NCI-H1105 treated with DMSO at 0.1 percent for 48 hours (cell line): ENCODE data around the gene CDCA7L.
"Not testable (repeated sequence)": the region's sequence is repeated elsewhere in the genome, so short reads cannot be mapped to it uniquely, and the experiment has no call there.

Source experiments
- DNase-seq: peaks from one replicate; lab custom pipeline; 2025; lab: John Stamatoyannopoulos, UW

Gene CDCA7L

DNA sequence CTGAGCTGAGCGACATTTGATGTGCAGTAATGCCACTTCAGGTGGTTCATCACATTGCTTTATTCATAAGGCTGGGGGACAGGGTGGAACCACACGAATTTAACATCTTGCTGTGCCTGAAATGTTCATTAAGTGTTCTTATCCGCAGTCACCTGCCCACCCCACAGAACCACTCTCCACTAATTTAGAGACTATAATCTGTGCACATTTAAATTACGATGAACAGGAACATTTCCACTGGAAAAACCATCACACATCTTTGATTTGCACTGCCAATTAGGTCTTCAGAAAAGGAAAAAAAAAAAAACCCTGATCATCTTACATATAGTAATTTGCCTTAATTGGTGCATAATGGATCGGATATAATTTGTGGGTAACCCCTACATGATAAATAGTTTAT lies 2.3 kb downstream of the CDCA7L start:
- DNase-seq = no peak

DNA sequence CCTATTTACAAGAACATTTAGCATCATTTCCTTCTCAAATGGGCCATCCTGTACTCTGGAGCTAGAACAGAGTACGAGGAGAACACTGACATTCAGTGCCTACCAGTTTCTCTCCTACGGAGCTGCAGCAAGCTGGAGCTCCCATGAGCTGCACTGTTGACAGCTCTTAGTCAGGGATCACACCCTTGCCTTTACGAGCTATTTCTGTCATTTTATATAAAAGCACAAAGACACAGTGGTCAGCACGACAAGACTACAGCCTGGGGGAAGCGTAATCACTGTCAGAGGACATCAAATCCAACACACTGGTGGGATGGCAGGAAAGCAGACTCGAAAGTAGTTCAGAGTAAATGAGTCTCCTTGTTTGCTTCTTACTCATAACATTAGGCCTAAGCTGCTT lies 2.7 kb downstream of the CDCA7L start:
- no peak for DNase-seq

DNA sequence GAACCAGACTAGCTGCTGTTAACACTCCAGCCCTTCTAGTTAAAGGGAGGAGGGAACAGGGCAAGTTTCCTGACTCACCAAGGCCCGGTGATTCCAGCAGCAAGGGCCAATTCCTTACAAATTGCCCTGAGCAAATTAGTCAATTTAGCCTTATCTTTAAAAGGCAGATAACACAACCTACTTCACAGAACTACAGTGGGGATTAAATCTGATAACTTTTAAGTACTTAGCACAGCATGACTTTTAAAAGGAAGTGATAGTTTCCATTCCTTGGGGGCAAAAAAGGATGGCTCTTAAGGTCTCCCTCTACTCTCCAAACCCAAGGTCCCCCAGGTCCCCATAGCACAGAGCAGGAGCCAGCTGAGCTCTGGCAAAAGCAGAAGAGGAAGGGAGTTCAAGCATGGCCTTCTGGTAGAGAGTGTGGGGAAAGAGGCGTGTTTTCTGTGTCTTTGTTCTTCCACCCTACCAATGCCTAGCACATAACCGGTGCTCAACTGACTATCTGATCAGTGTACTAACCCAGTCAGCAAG lies 4.0 kb downstream of the CDCA7L start:
- DNase-seq = no peak

DNA sequence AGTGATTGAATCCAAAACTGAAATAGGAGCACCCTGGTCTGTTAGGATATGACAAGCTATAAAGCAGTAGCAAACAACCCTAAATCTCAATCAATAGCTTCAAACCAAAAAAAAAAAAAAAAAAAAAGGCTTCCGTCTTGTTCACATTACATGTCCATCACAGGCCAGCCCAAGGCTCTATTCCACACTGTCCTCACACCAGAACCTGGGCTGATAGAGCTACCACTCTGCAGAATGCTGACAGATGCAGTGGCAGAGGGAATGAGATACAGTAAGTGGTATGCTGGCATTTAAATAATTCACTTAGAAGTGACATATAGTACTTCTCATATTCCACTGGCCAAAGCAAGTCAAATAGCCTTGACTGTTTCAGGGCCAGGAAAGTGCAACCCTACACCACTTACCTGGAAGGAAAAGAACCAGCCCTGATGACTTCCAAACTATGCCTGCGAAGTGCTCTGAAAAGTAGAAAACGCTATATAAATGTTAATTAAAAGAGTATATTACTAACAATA lies 5.8 kb downstream of the CDCA7L start:
- no peak for DNase-seq

DNA sequence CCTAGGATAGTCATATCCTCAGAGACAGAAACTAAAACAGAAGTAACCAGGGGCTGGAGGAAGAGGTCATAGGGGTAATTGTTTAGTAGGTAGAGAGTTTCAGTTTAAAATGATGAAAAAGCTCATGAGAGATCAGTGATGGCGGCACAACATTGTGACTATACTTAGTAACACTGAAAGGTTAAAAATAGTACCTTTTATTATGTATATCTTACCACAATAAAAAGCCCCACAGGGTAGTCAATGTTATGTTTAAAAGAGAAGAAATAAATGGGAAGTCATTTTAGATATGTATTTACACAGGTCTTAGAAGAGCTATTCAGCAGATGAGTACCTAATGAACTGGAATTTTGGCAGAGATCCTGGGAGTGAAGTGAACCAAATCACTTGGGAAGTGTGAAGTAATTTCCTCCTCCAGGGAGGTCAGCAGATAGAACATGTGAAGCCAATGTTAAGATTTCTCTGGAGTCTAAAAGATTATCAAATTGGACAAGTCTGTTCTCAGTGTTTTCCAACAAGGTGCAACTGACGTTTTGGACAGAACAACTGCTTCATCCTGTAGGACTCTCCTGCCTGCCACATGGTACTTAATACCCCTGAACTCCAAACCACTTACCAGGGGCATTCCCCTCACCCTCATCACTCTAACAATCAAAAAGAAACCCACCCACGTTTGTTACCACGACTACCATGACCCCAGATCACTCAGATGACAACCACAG lies 6.4 kb downstream of the CDCA7L start:
- DNase-seq = peak; percentile 76

DNA sequence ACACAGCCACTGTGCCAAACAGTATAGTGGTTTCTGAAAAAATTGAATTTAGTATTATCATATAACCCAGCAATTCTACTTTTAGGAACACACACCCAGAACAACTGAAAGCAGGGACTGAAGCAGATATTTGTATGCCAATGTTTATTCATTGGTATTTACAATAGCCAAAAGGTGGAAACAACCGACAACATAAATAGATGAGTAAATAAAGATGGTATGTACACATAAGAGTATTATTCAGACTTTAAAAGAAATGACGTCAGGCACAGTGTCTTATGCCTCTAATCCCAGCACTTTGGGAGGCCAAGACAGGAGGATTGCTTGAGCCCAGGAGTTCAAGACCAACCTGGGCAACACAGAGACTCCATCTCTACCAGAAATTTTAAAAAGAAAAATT lies 7.2 kb downstream of the CDCA7L start:
- DNase-seq = no peak

DNA sequence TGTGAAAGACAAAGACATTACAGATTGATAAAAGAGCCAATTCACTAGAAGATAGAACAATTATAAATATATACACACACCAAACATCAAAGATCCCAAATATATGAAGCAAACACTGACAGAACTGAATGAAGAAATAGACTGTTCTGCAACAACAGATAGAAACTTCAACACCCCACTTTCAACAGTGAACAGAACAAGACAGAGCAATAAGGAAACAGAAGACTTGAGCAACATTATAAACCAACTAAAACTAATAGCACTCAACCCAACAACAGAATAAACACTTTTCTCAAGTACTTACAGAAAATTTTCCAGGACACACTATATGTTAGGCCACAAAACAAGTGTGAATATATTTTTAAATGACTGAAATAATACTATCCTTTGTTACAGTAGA lies 10.9 kb downstream of the CDCA7L start:
- DNase-seq = no peak

DNA sequence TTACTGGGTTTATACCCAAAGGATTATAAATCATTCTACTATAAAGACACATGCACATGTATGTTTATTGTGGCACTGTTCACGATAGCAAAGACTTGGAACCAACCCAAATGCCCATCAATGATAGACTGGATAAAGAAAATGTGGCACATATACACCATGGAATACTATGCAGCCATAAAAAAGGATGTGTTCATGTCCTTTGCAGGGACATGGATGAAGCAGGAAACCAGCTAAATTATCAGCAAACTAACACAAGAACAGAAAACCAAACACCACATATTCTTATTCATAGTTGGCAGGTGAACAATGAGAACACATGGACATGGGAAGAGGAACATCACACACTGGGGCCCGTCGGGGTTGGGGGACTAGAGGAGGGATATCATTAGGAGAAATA lies 12.4 kb downstream of the CDCA7L start:
- DNase-seq = not testable (repeated sequence)

DNA sequence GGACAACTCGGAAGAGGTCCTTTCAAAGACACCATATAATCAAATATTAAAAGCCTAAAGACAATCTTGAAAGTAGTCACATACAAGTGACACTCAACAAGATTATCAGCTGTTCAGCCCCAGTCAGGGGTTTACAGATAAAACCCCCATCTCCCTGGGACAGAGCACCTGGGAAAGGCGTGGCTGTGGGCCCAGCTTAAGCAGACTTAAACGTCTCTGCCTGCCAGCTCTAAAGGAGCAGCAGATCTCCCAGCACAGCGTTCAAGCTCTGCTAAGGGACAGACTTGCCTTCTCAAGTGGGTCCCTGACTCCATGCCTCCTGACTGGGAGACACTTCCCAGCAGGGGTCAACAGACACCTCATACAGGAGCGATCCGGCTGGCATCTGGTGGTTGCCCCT lies 18.0 kb downstream of the CDCA7L start:
- no peak for DNase-seq

DNA sequence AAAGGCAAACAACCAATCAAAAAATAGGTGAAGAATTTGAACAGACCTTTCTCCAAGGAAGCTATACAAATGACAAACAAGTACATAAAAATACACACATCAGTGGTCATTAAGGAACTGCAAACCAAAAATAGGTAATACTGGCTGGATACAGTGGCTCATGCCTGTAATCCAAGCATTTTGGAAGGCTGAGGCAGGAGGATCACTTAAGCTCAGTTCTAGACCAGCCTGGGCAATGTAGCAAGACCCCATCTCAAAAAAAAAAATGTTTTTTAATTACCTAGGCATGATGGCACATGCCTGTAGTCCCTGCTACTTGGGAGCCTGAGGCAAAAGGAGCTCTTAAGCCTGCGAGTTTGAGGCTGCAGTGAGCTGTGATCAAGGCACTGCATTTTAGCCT lies 19.3 kb downstream of the CDCA7L start:
- no peak for DNase-seq

DNA sequence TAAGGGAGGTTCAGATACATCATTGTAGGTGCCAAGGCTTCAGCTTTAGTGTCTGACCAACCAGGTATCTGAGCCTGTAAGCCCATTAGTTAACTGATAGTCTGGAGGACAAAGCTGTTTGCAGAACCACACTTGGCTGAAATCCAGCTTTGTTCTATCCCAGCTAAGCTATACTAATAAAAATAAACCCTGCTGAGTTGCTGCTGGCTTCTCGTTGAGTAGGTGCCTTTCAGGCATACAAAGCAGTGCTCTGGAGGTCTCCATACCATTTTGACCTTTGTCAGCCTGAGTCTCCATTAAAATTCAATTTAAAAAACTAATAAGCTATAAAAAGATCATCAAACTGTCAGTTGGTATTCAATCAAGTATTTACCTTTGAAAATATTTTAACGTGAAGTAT lies 22.0 kb downstream of the CDCA7L start:
- peak; percentile 87 for DNase-seq

DNA sequence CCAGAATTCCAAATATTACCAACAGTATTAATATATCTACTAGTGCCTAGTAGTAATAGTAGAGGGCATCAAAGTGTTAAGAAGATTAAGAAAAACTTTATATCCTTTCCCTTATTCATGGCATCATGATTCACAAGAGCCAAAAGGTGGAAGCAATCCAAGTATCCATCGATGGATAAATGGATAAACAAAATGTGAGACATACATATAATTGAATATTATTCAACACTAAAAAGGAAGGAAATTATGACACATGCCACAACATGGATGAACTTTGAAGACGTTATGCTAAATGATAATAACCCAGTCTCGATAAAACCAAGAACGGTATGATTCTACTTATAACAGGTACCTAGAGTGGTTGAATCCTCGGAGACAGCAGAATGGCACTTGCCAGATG lies 23.1 kb downstream of the CDCA7L start:
- no peak for DNase-seq

DNA sequence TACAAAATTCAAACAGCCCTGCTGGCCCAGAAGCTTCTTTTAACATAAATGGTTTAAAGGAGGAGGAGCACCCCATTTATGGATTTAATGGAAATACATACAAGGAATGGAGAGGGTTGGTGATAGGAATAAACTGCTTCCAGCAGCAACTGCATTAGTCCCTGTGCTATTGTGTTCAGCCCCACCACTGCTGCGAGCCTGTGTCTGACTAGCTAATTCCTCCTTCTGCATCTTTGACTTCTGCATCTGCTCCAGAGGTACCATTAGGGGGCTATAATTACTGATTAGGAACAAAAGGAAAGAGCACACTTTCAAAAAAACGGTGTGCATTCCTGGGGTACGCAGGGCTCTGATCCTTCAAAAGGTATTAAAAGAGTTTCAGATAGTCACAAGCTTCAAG lies 24.8 kb downstream of the CDCA7L start:
- DNase-seq = no peak

DNA sequence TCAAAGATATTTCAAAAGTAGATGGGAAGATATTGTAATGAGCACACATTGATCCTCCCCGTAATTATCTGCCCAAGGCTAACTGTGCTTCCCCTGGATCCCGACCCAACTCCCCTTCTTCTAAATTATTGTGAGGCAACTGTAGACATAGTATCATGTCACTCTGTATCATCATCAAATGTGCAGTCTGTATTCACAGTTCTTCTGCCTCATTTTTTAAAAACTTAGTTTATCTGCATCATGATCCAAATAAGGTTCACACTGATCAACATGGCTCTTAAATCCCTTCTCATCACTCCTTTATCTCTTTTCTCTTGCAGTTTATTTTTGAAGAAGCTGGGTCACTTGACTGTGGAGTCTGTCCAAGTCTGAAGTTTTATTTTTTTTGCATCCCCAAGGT lies 27.5 kb downstream of the CDCA7L start:
- no peak for DNase-seq

DNA sequence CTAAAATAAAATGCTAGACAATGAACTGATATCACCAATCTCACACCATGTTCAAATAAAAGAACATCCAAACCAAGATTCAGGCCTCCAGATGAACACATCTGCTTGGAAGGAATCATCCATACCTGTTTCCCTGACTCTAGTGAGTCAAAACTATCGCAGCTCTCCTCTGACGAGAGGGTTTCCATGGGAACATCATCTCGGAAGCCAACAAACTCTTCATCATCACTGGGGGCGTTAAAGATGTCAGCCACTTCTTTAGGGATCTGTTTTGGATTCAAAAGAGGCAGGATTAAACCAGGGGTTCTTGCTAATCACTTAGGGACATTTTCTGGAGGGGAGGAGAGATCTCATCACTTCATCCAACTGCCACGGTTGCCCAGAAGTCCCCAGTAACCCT lies 29.1 kb downstream of the CDCA7L start:
- DNase-seq = no peak

DNA sequence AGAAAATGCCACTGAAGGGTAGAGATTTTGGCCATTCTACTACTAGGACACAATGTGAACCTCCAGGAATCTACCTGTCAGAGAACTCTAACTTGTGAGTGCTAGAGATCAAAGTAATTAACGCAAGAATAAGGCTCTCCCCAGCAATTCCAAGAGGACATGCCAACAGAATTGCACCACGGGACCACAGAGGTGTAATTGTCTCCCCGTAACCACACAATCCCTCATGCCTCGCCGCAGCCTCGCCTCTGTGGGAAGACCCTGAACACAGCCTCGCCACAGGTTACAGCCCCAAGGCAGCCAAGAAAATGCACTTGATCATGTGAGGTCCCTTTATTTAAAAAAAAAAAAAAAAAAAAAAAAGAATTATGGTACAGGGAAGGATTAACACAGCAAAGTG lies 29.5 kb downstream of the CDCA7L start:
- no peak for DNase-seq

DNA sequence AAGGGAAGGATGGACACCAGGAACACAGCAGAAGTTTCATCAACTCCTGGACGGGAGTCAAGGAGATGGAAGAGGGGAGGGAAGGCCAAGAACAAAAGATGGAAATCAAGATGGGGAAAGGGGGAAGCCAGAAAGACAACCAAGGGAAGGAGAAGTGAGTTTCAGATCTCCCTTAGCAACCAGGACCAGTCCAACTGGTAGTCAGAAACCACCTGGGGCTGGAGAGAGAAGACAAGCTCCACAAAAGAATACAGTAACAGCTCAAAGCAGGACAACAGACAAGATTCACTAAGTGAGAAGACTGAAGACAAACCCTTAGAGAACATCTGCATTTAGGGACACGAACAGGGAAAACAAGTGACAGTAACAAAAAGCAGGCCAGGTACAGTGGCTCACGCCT lies 30.6 kb downstream of the CDCA7L start:
- no peak for DNase-seq

DNA sequence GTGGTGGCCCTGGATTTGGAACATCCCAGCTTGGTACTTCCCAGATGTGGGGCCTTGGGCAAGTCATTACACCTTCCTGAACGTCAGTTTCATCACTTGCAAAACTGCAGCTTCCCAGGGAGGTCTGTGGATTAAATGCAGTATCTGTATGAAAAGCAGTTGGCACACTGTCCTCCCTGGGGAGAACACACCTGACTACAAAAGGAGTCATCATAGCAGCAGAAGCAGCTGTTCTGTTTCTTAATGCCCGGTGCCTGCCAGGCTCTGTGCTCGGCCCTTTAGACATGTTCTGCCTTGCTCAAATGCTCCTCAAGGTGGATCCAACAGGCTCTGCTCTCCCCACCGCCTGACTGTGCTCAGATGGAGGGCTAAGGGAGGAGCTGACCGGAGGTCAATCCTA lies 31.0 kb downstream of the CDCA7L start:
- DNase-seq = no peak

DNA sequence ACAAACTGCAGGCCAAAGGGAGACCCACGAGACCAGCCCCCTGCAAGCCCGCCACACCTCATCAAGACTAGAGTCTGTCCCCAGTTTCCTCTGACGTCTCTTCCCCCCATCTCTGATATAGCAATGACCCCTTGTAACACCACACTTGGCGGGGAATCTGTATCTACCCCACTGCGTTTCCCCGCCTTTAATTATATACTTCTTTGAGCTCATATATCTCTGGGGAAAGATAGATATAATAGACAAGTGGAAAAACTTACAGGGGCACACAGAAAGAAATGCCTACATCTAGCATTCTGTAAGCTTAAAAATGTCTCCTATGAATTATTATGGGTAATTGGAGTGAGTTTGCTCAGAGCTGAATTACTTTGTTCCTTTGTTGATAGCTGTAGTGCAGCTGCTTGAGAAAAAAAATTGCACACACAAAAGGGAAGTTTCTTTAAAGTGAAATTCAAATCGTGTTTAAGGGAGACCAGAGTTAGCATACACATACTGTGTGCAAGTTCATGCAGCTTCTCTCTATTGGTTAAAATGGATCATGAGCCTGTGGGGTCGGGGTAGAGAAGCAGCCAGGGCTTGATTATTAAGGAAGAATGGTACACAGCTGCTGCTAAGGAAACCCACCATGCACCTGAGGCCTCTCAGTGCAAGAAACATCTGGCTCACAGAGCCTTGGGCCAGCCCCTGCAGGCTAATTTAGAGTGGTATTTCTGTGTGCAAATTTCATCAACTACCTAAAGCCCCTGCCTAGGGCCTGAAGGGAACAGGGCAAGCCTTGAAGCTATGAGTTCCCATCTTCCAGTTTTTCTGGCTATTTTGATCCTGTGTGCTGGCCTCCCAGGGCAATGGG lies 32.5 kb downstream of the CDCA7L start:
- DNase-seq = no peak

DNA sequence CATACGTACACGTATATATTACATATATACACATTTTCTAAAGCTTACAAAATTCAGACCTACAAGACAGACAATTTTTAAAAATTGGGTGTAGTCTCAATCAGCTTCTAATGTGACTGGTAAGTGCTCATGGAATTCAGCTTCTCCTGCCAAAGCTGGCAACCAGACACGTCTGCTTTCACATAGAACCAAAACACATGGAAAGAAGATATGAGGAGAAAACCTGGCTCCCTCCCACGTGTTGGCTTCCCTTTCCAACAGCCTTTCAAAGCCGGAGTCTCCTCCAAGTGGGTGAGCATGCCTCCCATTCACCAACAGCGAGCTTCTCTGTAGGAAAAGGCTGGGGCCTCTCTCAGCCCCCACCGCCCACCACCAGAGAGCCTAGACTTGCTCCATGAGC lies 33.4 kb downstream of the CDCA7L start:
- no peak for DNase-seq

DNA sequence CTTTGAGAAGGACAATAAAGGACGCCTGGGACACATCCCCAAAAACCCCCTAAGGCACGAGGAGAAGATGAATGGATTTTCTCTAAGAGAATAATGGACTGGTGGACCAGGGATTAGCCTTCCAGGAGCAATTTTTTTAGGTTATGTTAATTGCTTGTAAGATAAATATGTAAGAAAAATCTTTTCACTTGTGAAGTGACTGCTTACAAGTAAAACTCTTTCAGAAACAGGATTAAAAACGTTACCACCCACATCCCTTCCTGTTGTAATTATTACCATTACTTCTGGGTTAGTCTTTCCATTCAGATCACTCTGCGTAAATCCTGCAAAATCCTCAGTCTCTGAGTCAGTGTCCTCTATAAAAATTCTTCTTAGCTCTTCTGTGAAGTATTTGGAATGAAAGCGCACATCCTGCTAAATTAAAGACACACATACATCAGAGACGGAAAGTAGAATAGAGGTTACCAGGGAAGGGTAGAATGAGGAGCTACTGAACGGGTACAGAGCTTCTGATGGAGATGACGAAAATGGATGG lies 34.3 kb downstream of the CDCA7L start:
- DNase-seq = no peak

DNA sequence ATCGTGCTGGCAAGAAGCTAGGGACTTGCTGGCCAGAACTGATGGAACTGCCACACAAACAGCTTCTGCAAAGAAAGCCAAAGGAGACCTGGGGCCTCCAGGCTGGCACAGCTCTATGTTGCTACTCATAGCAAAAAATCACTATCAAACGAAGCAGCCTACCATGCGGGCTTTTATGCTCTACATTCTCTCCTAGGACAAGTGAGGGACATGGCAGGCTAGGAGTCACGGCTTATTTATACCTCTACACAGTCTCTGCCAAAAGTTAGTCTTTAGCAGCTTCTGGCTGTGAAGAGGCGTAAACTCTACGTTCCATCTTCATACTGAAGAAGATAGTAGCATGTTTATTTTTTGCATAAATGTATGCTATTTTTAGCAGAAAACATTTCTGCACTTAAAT lies 35.4 kb downstream of the CDCA7L start:
- DNase-seq = no peak

DNA sequence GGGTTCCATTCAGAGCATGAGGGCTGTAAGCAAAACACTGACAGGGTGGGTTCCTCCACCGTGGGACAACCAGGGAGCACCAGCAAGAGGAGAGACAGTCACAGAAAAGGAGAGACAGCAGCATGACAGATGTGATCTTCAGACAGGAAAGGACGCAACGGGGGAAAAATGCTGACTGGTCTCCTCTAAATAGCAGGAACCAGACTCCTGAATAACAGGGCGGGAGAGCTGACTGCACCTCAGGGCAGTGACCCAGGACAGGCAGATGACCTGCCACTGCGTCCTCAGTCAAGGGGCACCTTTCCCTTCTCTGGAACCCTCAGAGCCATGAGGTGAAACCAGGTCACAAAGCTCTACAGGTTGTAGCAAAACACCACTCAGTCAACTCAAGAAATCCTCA lies 37.0 kb downstream of the CDCA7L start:
- no peak for DNase-seq
